Measurements from ENCODE around the gene PLXDC2.

GRCh38 chr10:20162123-20162522, 345.9 kb downstream of the PLXDC2 start:
- TF ChIP-seq, protein P1, sequence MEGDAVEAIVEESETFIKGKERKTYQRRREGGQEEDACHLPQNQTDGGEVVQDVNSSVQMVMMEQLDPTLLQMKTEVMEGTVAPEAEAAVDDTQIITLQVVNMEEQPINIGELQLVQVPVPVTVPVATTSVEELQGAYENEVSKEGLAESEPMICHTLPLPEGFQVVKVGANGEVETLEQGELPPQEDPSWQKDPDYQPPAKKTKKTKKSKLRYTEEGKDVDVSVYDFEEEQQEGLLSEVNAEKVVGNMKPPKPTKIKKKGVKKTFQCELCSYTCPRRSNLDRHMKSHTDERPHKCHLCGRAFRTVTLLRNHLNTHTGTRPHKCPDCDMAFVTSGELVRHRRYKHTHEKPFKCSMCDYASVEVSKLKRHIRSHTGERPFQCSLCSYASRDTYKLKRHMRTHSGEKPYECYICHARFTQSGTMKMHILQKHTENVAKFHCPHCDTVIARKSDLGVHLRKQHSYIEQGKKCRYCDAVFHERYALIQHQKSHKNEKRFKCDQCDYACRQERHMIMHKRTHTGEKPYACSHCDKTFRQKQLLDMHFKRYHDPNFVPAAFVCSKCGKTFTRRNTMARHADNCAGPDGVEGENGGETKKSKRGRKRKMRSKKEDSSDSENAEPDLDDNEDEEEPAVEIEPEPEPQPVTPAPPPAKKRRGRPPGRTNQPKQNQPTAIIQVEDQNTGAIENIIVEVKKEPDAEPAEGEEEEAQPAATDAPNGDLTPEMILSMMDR (IDR thresholded peaks at IDR 0.05), result no peak
- TF ChIP-seq POLR2A (IDR thresholded peaks at IDR 0.05), result no peak

Data from Peyer's patch (tissue), 4 donors.